ENCODE data around the gene BLTP3B.

DNA sequence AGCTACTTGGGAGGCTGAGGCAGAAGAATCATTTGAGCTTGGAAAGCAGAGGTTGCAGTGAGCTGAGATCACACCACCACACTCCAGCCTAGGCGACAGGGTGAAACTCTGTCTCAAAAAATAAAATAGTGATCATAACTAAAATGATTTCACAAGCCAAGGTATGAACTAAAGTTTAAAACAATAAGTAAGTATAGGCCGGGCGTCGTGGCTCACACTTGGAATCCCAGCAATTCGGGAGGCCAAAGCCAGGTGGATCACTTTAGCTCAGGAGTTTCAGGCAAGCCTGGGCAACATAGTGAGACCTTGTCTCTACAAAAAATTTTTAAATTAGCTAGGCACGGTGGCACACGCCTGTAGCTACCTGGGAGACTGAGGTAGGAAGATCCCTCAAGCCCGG, 27.4 kb downstream of the BLTP3B start:
- TF ChIP-seq RAD21 (IDR thresholded peaks at IDR 0.05; ENCODE audit: low read length) (no peak), SMC3 (IDR thresholded peaks at IDR 0.05; ENCODE audit: low read depth, low read length) (no peak), SIN3A (IDR thresholded peaks at IDR 0.05; ENCODE audit: borderline replicate concordance, low read depth, low read length) (no peak), POLR2AphosphoS5 (IDR thresholded peaks at IDR 0.05; ENCODE audit: low read depth, low read length) (no peak), TAF1 (IDR thresholded peaks at IDR 0.05; ENCODE audit: borderline replicate concordance, low read depth, low read length) (no peak), YY1 (IDR thresholded peaks at IDR 0.05; ENCODE audit: low read depth) (no peak), EP300 (IDR thresholded peaks at IDR 0.05; ENCODE audit: borderline replicate concordance in 1 of 2, low read depth in 1 of 2, low read length in 1 of 2) (no peak), NRF1 (IDR thresholded peaks at IDR 0.05; ENCODE audit: low read depth, low read length) (no peak), FOXJ3 (CRISPR knock-in tag; IDR thresholded peaks at IDR 0.05) (no peak), EZH2phosphoT487 (IDR thresholded peaks at IDR 0.05; ENCODE audit: borderline replicate concordance, low read depth) (no peak), FOSL2 (IDR thresholded peaks at IDR 0.05; ENCODE audit: borderline replicate concordance, low read depth) (no peak)
- TF ChIP-seq, protein P1, sequence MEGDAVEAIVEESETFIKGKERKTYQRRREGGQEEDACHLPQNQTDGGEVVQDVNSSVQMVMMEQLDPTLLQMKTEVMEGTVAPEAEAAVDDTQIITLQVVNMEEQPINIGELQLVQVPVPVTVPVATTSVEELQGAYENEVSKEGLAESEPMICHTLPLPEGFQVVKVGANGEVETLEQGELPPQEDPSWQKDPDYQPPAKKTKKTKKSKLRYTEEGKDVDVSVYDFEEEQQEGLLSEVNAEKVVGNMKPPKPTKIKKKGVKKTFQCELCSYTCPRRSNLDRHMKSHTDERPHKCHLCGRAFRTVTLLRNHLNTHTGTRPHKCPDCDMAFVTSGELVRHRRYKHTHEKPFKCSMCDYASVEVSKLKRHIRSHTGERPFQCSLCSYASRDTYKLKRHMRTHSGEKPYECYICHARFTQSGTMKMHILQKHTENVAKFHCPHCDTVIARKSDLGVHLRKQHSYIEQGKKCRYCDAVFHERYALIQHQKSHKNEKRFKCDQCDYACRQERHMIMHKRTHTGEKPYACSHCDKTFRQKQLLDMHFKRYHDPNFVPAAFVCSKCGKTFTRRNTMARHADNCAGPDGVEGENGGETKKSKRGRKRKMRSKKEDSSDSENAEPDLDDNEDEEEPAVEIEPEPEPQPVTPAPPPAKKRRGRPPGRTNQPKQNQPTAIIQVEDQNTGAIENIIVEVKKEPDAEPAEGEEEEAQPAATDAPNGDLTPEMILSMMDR (IDR thresholded peaks at IDR 0.05), result no peak
- TF ChIP-seq, protein P2, sequence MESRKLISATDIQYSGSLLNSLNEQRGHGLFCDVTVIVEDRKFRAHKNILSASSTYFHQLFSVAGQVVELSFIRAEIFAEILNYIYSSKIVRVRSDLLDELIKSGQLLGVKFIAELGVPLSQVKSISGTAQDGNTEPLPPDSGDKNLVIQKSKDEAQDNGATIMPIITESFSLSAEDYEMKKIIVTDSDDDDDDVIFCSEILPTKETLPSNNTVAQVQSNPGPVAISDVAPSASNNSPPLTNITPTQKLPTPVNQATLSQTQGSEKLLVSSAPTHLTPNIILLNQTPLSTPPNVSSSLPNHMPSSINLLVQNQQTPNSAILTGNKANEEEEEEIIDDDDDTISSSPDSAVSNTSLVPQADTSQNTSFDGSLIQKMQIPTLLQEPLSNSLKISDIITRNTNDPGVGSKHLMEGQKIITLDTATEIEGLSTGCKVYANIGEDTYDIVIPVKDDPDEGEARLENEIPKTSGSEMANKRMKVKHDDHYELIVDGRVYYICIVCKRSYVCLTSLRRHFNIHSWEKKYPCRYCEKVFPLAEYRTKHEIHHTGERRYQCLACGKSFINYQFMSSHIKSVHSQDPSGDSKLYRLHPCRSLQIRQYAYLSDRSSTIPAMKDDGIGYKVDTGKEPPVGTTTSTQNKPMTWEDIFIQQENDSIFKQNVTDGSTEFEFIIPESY (IDR thresholded peaks at IDR 0.05; ENCODE audit: borderline replicate concordance, low read depth), result no peak

All from SK-N-SH (cell line).